ENCODE data around the gene CUEDC1. TPM values are rescaled to one million over a fixed set of nuclear protein-coding genes. Genes with fewer than 3 reads are reported as not detected.

Gene CUEDC1
- total RNA-seq, 4 donors from 2014 or later: 7.9 to 63.6 (median 18.8) TPM

GRCh38 chr17:57881783-57882351 is 73.3 kb downstream of the CUEDC1 start:
- peaks cover 4 to 20% of the 10 kb centered on the region in 2 donors for H3K4me1 ChIP-seq
- no peak for TF ChIP-seq POLR2A (IDR thresholded peaks at IDR 0.05)
- no peak for TF ChIP-seq CTCF (IDR thresholded peaks at IDR 0.05)
- intact Hi-C loops (cut with DNase I; ENCODE audit: low total_unique reads): no loop called here
- no peaks in the 10 kb centered on the region for H3K27me3 ChIP-seq
- H3K27ac ChIP-seq: peak overlapping the region; percentile 61 to 69
- peak in 1 of 2 donors; percentile 64 for DNase-seq
- no peak overlapping the region for H3K4me3 ChIP-seq
- H3K36me3 ChIP-seq: no peaks in the 10 kb centered on the region
- H3K9me3 ChIP-seq: no peaks in the 10 kb centered on the region

GRCh38 chr17:57881143-57881542 is 74.1 kb downstream of the CUEDC1 start:
- Histone ChIP-seq H3K9me3 (no peaks in the 10 kb centered on the region), H3K27me3 (no peaks in the 10 kb centered on the region), H3K4me1 (peaks cover 4 to 20% of the 10 kb centered on the region in 2 donors), H3K4me3 (no peak overlapping the region), H3K36me3 (no peaks in the 10 kb centered on the region), H3K27ac (peak overlapping the region; percentile 61 to 69)
- TF ChIP-seq CTCF (IDR thresholded peaks at IDR 0.05) (no peak), POLR2A (IDR thresholded peaks at IDR 0.05) (no peak)
- intact Hi-C loops (cut with DNase I; ENCODE audit: low total_unique reads): no loop called here
- no peak for DNase-seq

GRCh38 chr17:57880086-57880456 is 75.1 kb downstream of the CUEDC1 start:
- no peak for DNase-seq
- Histone ChIP-seq H3K9me3 (no peaks in the 10 kb centered on the region), H3K4me1 (peaks cover 4 to 28% of the 10 kb centered on the region in 2 donors), H3K27me3 (no peaks in the 10 kb centered on the region), H3K4me3 (no peak overlapping the region), H3K36me3 (no peaks in the 10 kb centered on the region), H3K27ac (peak overlapping the region; percentile 57 to 69)
- intact Hi-C loops (cut with DNase I; ENCODE audit: low total_unique reads): no loop called here
- TF ChIP-seq POLR2A (IDR thresholded peaks at IDR 0.05): no peak
- no peak for TF ChIP-seq CTCF (IDR thresholded peaks at IDR 0.05)

GRCh38 chr17:57879437-57880085 is 75.7 kb downstream of the CUEDC1 start:
- H3K4me1 ChIP-seq: peaks cover 4 to 32% of the 10 kb centered on the region in 2 donors
- H3K27ac ChIP-seq: peak overlapping the region; percentile 57 to 69

More at GRCh38 chr17:57879437-57880085, 75.7 kb downstream of the CUEDC1 start:
- DNase-seq: no peak
- Histone ChIP-seq H3K36me3 (no peaks in the 10 kb centered on the region), H3K27me3 (no peaks in the 10 kb centered on the region), H3K9me3 (no peaks in the 10 kb centered on the region), H3K4me3 (no peak overlapping the region)
- TF ChIP-seq POLR2A (IDR thresholded peaks at IDR 0.05) (no peak), CTCF (IDR thresholded peaks at IDR 0.05) (no peak)
- intact Hi-C loops (cut with DNase I; ENCODE audit: low total_unique reads): no loop called here
